ENCODE results near the gene DHRSX. TPM values are rescaled to one million over a fixed set of nuclear protein-coding genes. Genes with fewer than 3 reads are reported as not detected.
"Not testable (repeated sequence)": the region's sequence is repeated elsewhere in the genome, so short reads cannot be mapped to it uniquely, and the experiment has no call there.

Gene DHRSX
- total RNA-seq, 2 experiments from 2014 or later, result 18.8 to 21.4 TPM

DNA sequence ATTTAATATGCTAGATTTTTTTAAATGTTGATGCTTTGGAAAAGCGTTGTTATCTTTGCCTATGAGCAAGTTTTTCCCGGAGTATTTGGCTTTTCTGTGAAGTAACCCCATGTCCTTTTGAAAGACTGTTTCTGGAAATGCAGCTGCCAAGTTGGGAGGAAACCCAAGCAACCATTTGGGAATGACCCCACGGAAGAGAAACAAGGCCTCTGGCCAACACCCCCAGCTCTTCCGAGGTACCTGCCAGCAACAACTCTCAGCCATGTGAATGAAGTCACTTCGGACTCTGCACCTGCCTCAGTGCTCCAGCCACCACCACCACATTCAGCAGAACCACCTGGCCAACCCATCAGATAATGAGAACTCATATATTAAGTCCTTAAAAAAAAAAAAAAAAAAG, 36.2 kb upstream of the DHRSX start:
- Mint-ChIP-seq H3K36me3 (ENCODE audit: low read depth) (no peaks in the 10 kb centered on the region), H3K27ac (no peak overlapping the region), H3K4me3 (no peak overlapping the region), H3K4me1 (ENCODE audit: low read depth) (no peaks in the 10 kb centered on the region), H3K9me3 (no peaks in the 10 kb centered on the region), H3K27me3 (ENCODE audit: low read depth) (peaks cover 2% of the 10 kb centered on the region)
- intact Hi-C loops (cut with micrococcal nuclease), result no loop called here
- CTCF ChIA-PET, result no interaction called here
- no peak for DNase-seq

- CTCF ChIA-PET, result no interaction called here
- DNase-seq, result no peak
- H3K4me3 Mint-ChIP-seq, result no peak overlapping the region
- H3K4me1 Mint-ChIP-seq (ENCODE audit: low read depth), result no peaks in the 10 kb centered on the region
- H3K27ac Mint-ChIP-seq, result no peak overlapping the region
- H3K27me3 Mint-ChIP-seq (ENCODE audit: low read depth), result peaks cover 2% of the 10 kb centered on the region
- intact Hi-C loops (cut with micrococcal nuclease), result no loop called here
- H3K36me3 Mint-ChIP-seq (ENCODE audit: low read depth), result no peaks in the 10 kb centered on the region
- H3K9me3 Mint-ChIP-seq, result no peaks in the 10 kb centered on the region
Measured at GRCh38 chrX:2536141-2536540, 35.4 kb upstream of the DHRSX start.

- H3K27me3 Mint-ChIP-seq (ENCODE audit: low read depth); H3K4me1 Mint-ChIP-seq (ENCODE audit: low read depth); H3K27ac Mint-ChIP-seq; H3K9me3 Mint-ChIP-seq; H3K36me3 Mint-ChIP-seq (ENCODE audit: low read depth); DNase-seq; H3K4me3 Mint-ChIP-seq; CTCF ChIA-PET; intact Hi-C loops (cut with micrococcal nuclease): not testable (repeated sequence)
Measured at GRCh38 chrX:2534261-2535021, 33.7 kb upstream of the DHRSX start.

- CTCF ChIA-PET, result no interaction called here
- Mint-ChIP-seq H3K27ac (no peak overlapping the region), H3K36me3 (ENCODE audit: low read depth) (no peaks in the 10 kb centered on the region), H3K9me3 (no peaks in the 10 kb centered on the region), H3K4me3 (no peak overlapping the region), H3K4me1 (ENCODE audit: low read depth) (no peaks in the 10 kb centered on the region), H3K27me3 (ENCODE audit: low read depth) (peaks cover 5% of the 10 kb centered on the region)
- no peak for DNase-seq
- intact Hi-C loops (cut with micrococcal nuclease), result no loop called here
Measured at GRCh38 chrX:2533424-2533823, 32.6 kb upstream of the DHRSX start.

- Mint-ChIP-seq H3K36me3 (ENCODE audit: low read depth) (no peaks in the 10 kb centered on the region), H3K4me3 (no peak overlapping the region), H3K27me3 (ENCODE audit: low read depth) (peaks cover 12% of the 10 kb centered on the region), H3K9me3 (no peaks in the 10 kb centered on the region), H3K4me1 (ENCODE audit: low read depth) (no peaks in the 10 kb centered on the region), H3K27ac (no peak overlapping the region)
- DNase-seq, result no peak
- intact Hi-C loops (cut with micrococcal nuclease), result no loop called here
- CTCF ChIA-PET, result no interaction called here
Measured at GRCh38 chrX:2526390-2526789, 25.6 kb upstream of the DHRSX start.

DNA sequence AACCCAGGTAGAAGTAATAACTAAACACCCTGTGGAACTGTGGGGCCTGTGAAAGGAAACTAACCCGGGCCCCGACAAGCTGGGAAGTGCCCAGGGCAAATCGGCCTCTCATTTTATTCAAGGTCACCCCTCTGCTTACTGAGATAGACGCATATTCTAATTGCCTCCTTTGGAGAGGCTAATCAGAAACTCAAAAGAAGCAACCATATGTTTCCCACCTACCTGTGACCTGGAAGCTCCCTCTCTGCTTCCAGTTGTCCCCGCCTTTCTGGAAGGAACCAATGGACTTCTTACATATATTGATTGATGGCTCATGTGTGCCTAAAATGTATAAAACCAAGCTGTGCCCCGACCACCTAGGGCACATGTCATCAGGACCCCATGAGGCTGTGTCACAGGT, 23.1 kb upstream of the DHRSX start:
- DNase-seq, result no peak
- no peaks in the 10 kb centered on the region for H3K36me3 Mint-ChIP-seq (ENCODE audit: low read depth)
- no peaks in the 10 kb centered on the region for H3K9me3 Mint-ChIP-seq
- CTCF ChIA-PET, result no interaction called here
- no peak overlapping the region for H3K27ac Mint-ChIP-seq
- peaks cover 13% of the 10 kb centered on the region for H3K27me3 Mint-ChIP-seq (ENCODE audit: low read depth)
- no peak overlapping the region for H3K4me3 Mint-ChIP-seq
- intact Hi-C loops (cut with micrococcal nuclease), result no loop called here
- no peaks in the 10 kb centered on the region for H3K4me1 Mint-ChIP-seq (ENCODE audit: low read depth)

DNA sequence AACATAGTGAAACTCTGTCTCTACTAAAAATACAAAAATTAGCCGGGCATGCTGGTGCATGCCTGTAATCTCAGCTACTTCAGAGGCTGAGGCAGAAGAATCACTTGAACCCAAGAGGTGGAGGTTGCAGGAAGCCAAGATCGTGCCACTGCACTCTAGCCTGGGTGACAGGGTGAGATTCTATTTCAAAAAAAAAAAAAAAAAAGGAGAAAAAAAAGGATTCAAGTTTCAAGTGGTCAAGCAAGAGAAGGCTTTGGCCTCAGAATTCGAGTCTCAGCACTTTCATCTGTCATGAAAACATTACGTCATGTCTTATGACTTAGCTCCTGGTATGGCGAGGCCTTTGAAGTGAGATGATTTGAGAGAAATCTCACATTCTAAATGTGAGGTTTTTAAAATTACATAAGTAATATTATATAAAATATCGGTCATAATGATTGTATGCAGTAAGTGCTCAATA, 21.2 kb upstream of the DHRSX start:
- H3K27me3 Mint-ChIP-seq (ENCODE audit: low read depth), result peaks cover 8% of the 10 kb centered on the region
- no peak overlapping the region for H3K27ac Mint-ChIP-seq
- no peak overlapping the region for H3K4me3 Mint-ChIP-seq
- H3K4me1 Mint-ChIP-seq (ENCODE audit: low read depth), result peaks cover 2% of the 10 kb centered on the region
- intact Hi-C loops (cut with micrococcal nuclease), result no loop called here
- H3K36me3 Mint-ChIP-seq (ENCODE audit: low read depth), result no peaks in the 10 kb centered on the region
- CTCF ChIA-PET, result no interaction called here
- no peak for DNase-seq
- no peaks in the 10 kb centered on the region for H3K9me3 Mint-ChIP-seq

- no peak for DNase-seq
- Mint-ChIP-seq H3K9me3 (no peaks in the 10 kb centered on the region), H3K36me3 (ENCODE audit: low read depth) (no peaks in the 10 kb centered on the region), H3K4me3 (no peak overlapping the region), H3K27me3 (ENCODE audit: low read depth) (peaks cover 5% of the 10 kb centered on the region), H3K27ac (no peak overlapping the region), H3K4me1 (ENCODE audit: low read depth) (peaks cover 2% of the 10 kb centered on the region)
- intact Hi-C loops (cut with micrococcal nuclease), result no loop called here
- CTCF ChIA-PET, result no interaction called here
Measured at GRCh38 chrX:2521092-2521926, 20.5 kb upstream of the DHRSX start.

DNA sequence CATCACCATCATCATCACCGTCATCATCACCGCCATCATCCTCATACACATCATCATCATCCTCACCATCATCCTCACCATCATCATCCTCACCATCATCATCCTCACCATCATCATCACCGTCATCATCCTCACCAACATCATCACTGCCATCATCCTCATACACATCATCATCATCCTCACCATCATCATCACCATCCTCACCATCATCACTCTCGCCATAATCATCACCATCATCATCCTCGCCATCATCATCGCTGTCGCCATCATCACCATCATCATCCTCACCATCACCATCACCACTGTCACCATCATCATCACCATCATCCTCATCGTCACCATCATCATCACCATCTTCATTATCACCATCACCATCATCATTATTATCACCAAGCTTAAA, 19.8 kb upstream of the DHRSX start:
- Mint-ChIP-seq H3K4me3 (no peak overlapping the region), H3K27ac (no peak overlapping the region), H3K4me1 (ENCODE audit: low read depth) (peaks cover 2% of the 10 kb centered on the region), H3K36me3 (ENCODE audit: low read depth) (no peaks in the 10 kb centered on the region), H3K9me3 (no peaks in the 10 kb centered on the region), H3K27me3 (ENCODE audit: low read depth) (peaks cover 5% of the 10 kb centered on the region)
- intact Hi-C loops (cut with micrococcal nuclease), result no loop called here
- no peak for DNase-seq
- CTCF ChIA-PET, result no interaction called here

DNA sequence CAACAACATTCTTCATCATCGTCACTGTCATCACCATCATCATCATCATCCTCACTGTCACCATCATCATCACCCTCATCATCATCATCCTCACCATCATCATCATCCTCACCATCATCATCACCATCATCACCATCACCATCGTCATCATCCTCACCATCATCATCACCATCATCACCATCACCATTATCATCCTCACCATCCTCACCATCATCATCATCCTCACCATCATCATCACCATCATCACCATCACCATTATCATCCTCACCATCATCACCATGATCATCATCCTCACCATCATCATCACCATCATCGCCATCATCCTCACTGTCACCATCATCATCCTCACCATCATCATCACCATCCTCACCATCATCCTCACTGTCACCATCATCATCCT, 18.9 kb upstream of the DHRSX start:
- H3K4me1 Mint-ChIP-seq (ENCODE audit: low read depth); DNase-seq; H3K27ac Mint-ChIP-seq; H3K36me3 Mint-ChIP-seq (ENCODE audit: low read depth); CTCF ChIA-PET; H3K4me3 Mint-ChIP-seq; intact Hi-C loops (cut with micrococcal nuclease); H3K27me3 Mint-ChIP-seq (ENCODE audit: low read depth); H3K9me3 Mint-ChIP-seq: not testable (repeated sequence)

DNA sequence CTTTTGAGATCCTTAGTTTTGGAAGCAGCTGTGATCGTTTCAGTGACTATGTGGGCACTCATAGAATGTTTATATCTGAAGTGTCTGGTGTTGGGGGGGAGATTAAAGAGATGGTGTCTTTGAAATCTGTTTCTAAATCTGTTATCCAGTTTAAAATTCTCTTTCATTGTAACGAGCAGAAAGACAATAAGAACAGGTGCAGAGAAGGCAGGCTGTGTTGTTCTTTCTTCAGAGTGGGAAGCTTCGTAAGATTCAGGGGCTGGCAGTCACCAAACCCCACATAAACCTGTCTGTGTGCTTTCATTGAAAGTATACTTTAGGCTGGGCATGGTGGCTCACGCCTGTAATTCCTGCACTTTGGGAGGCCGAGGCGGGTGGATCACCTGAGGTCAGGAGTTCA, 16.3 kb upstream of the DHRSX start:
- peaks cover 2% of the 10 kb centered on the region for H3K4me1 Mint-ChIP-seq (ENCODE audit: low read depth)
- CTCF ChIA-PET, result no interaction called here
- H3K36me3 Mint-ChIP-seq (ENCODE audit: low read depth), result no peaks in the 10 kb centered on the region
- H3K27ac Mint-ChIP-seq, result no peak overlapping the region
- H3K27me3 Mint-ChIP-seq (ENCODE audit: low read depth), result peaks cover 5% of the 10 kb centered on the region
- H3K4me3 Mint-ChIP-seq, result no peak overlapping the region
- no peak for DNase-seq
- intact Hi-C loops (cut with micrococcal nuclease), result no loop called here
- H3K9me3 Mint-ChIP-seq, result no peaks in the 10 kb centered on the region

- no peak for DNase-seq
- CTCF ChIA-PET, result no interaction called here
- no peaks in the 10 kb centered on the region for H3K36me3 Mint-ChIP-seq (ENCODE audit: low read depth)
- H3K9me3 Mint-ChIP-seq, result no peaks in the 10 kb centered on the region
- H3K4me3 Mint-ChIP-seq, result no peak overlapping the region
- intact Hi-C loops (cut with micrococcal nuclease), result no loop called here
- H3K27ac Mint-ChIP-seq, result no peak overlapping the region
- peaks cover 2% of the 10 kb centered on the region for H3K4me1 Mint-ChIP-seq (ENCODE audit: low read depth)
- H3K27me3 Mint-ChIP-seq (ENCODE audit: low read depth), result peaks cover 5% of the 10 kb centered on the region
Measured at GRCh38 chrX:2516623-2517022, 15.8 kb upstream of the DHRSX start.

DNA sequence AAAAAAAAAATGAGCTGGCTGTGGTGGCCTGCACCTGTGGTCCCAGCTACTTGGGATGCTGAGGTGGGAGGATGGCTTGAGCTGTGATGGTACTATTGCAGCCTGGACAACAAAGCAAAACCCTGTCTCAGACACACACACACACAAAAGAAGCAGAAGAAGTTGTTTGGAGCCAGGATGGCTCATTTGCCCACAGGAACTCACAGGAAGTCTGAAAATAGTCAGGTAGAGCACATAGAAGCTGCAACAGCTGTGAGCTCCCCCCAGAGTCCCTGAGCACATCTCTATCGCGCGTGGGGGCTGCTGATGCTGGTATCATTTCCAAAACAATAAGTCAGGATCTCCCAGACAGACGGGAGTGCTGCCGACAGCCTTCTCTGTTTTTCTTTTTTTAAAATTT, 13.4 kb upstream of the DHRSX start:
- H3K4me1 Mint-ChIP-seq (ENCODE audit: low read depth), result peaks cover 2% of the 10 kb centered on the region
- no peak overlapping the region for H3K4me3 Mint-ChIP-seq
- no peaks in the 10 kb centered on the region for H3K9me3 Mint-ChIP-seq
- H3K27ac Mint-ChIP-seq, result no peak overlapping the region
- DNase-seq, result no peak
- CTCF ChIA-PET, result no interaction called here
- intact Hi-C loops (cut with micrococcal nuclease), result no loop called here
- H3K36me3 Mint-ChIP-seq (ENCODE audit: low read depth), result no peaks in the 10 kb centered on the region
- H3K27me3 Mint-ChIP-seq (ENCODE audit: low read depth), result peaks cover 2% of the 10 kb centered on the region

Measured in activated naive CD4-positive, alpha-beta T cell treated with anti-CD3 and anti-CD28 coated beads for 36 hours (primary cell).